Colonic mucosa (tissue), 4 donors: ENCODE measurements around the gene TMEM86B. TPM values are rescaled to one million over a fixed set of nuclear protein-coding genes. Genes with fewer than 3 reads are reported as not detected.

Experiments
- DNase-seq: peaks from one replicate; pipeline ENCODE4 v3.0.0-alpha.2; 2020
- H3K27ac ChIP-seq: fragments of 200-600 bp; one replicate; pipeline ENCODE4 v1.8.0; 2021
- H3K27me3 ChIP-seq: fragments of 200-600 bp; one replicate; pipeline ENCODE4 v1.8.0; 2021
- H3K36me3 ChIP-seq: fragments of 200-600 bp; one replicate; pipeline ENCODE4 v1.8.0; 2021
- H3K4me1 ChIP-seq: fragments of 200-600 bp; one replicate; pipeline ENCODE4 v1.8.0; 2021; ENCODE audit warnings: mild to moderate bottlenecking
- H3K4me3 ChIP-seq: fragments of 200-600 bp; one replicate; pipeline ENCODE4 v1.8.0; 2021
- H3K9ac ChIP-seq, 2 donors: one replicate each; pipeline ENCODE4 v1.7.0; 2013; ENCODE audit warnings: control low read depth in 2 of 2, low read depth in 2 of 2, low read length in 2 of 2
- H3K9me3 ChIP-seq: fragments of 200-600 bp; one replicate; pipeline ENCODE4 v1.8.0; 2021
- intact Hi-C: fragments of 100-400 bp; cut with DNase I; formaldehyde crosslinking; loops from one replicate; pipeline ENCODE4 v1.14.1; 2022
- total RNA-seq, 2 donors: library from RNA; stranded (reverse); fragmentation: NEBNext Ultra II Directional in 1 of 2; extraction: Animal tissue kit (Norgen Biotek cat#: 25700) in 1 of 2; gene quantifications; one replicate each; pipeline ENCODE4 v1.2.1, GENCODE V29; 2021
- TF ChIP-seq, protein P1 (sequence below): fragments of 200-600 bp; IDR thresholded peaks from one replicate; pipeline ENCODE4 v1.8.0; 2022; ENCODE audit warnings: antibody characterized with exemption, mild to moderate bottlenecking
- donor health status: healthy.
- donor health status: DM: no; HTN: no; CAD: no.
- donor health status: DM: no; HTN: no; CAD: no.

TMEM86B gene
- total RNA-seq, 2 donors from 2014 or later = 2.1 to 5.3 TPM

- Histone ChIP-seq H3K36me3 (no peaks in the 10 kb centered on the region), H3K9me3 (no peaks in the 10 kb centered on the region), H3K4me1 (no peaks in the 10 kb centered on the region), H3K27ac (no peak overlapping the region), H3K27me3 (no peaks in the 10 kb centered on the region), H3K4me3 (no peak overlapping the region), H3K9ac (no peak overlapping the region)
- TF ChIP-seq, protein P1, sequence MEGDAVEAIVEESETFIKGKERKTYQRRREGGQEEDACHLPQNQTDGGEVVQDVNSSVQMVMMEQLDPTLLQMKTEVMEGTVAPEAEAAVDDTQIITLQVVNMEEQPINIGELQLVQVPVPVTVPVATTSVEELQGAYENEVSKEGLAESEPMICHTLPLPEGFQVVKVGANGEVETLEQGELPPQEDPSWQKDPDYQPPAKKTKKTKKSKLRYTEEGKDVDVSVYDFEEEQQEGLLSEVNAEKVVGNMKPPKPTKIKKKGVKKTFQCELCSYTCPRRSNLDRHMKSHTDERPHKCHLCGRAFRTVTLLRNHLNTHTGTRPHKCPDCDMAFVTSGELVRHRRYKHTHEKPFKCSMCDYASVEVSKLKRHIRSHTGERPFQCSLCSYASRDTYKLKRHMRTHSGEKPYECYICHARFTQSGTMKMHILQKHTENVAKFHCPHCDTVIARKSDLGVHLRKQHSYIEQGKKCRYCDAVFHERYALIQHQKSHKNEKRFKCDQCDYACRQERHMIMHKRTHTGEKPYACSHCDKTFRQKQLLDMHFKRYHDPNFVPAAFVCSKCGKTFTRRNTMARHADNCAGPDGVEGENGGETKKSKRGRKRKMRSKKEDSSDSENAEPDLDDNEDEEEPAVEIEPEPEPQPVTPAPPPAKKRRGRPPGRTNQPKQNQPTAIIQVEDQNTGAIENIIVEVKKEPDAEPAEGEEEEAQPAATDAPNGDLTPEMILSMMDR = no peak
- no peak for DNase-seq
- intact Hi-C loops = no loop called here
Observed at GRCh38 chr19:55224038-55224665, 4.4 kb downstream of the TMEM86B start.

GRCh38 chr19:55223291-55224037 lies 5.1 kb downstream of the TMEM86B start:
- Histone ChIP-seq H3K9ac (no peak overlapping the region), H3K36me3 (no peaks in the 10 kb centered on the region), H3K27ac (no peak overlapping the region), H3K9me3 (no peaks in the 10 kb centered on the region), H3K4me1 (no peaks in the 10 kb centered on the region), H3K4me3 (no peak overlapping the region), H3K27me3 (no peaks in the 10 kb centered on the region)
- TF ChIP-seq, protein P1 = no peak
- intact Hi-C loops = no loop called here
- no peak for DNase-seq

GRCh38 chr19:55220525-55220924 lies 8.0 kb downstream of the TMEM86B start:
- H3K4me1 ChIP-seq = no peaks in the 10 kb centered on the region
- intact Hi-C loops = no loop called here
- TF ChIP-seq, protein P1 = no peak
- no peaks in the 10 kb centered on the region for H3K9me3 ChIP-seq
- DNase-seq = no peak
- H3K36me3 ChIP-seq = no peaks in the 10 kb centered on the region
- H3K27ac ChIP-seq = no peak overlapping the region
- no peak overlapping the region for H3K4me3 ChIP-seq
- H3K27me3 ChIP-seq = no peaks in the 10 kb centered on the region
- no peak overlapping the region for H3K9ac ChIP-seq

GRCh38 chr19:55216461-55217198 lies 11.9 kb downstream of the TMEM86B start:
- Histone ChIP-seq H3K36me3 (no peaks in the 10 kb centered on the region), H3K9ac (peak overlapping the region; percentile 69 to 78), H3K9me3 (no peaks in the 10 kb centered on the region), H3K4me3 (peak overlapping the region; percentile 40), H3K4me1 (no peaks in the 10 kb centered on the region), H3K27ac (peak overlapping the region; percentile 65), H3K27me3 (no peaks in the 10 kb centered on the region)
- TF ChIP-seq, protein P1 = no peak
- intact Hi-C loops = no loop called here
- DNase-seq = peak; percentile 90

DNA sequence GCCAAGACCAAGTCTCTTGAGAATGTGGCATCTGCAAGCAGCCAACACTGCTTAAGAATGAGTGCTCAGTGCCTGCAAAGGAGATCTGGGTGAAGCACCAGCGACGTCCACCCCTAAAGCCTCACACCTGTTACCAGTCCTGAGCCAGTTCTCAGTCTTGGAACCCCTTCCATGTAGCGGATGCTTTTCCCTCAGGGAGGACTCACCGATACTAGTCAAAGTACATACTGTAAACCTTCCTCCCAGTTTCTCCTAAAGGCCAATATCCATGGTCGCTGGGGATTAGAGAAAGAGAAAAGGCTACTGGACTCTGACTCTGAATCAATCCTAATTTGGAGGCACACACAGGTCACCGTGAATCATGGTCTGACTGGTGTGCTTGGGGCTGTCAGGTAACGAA lies 15.0 kb downstream of the TMEM86B start:
- no peaks in the 10 kb centered on the region for H3K9me3 ChIP-seq
- H3K36me3 ChIP-seq = no peaks in the 10 kb centered on the region
- peaks cover 9% of the 10 kb centered on the region for H3K4me1 ChIP-seq
- no peak overlapping the region for H3K27ac ChIP-seq
- no peak overlapping the region for H3K4me3 ChIP-seq
- TF ChIP-seq, protein P1 = no peak
- H3K9ac ChIP-seq = no peak overlapping the region
- DNase-seq = no peak
- no peaks in the 10 kb centered on the region for H3K27me3 ChIP-seq
- intact Hi-C loops = no loop called here
